HG03432 (cell line): ENCODE data around the gene C19orf67.

Experiments used
- ATAC-seq: cut with Tn5 transposase; IDR thresholded peaks from one replicate; pipeline ENCODE4 v1.9.1; 2021; ENCODE audit warnings: mild to moderate bottlenecking, moderate library complexity; ENCODE audit not compliant: unreplicated experiment

C19orf67 gene

DNA sequence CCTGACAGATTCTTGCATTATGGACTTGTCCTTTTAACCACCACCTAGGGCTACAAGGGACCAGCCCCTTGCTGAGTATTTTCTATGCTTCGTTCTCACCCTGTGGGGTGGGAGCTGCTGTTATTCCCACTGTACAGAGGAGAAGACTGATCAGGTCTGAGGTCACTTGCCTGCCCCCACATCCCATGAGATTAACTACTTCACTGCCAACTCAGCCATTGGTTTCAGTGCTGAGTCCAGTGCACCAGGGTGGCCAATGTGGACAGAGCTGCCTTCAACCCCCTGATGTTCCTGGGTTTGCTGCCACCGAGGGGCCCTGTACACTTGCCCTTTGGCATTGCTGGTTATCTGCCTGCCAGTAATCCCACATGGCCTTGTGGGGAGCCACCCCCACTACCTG is 25.1 kb upstream of the C19orf67 start:
- ATAC-seq: no peak

DNA sequence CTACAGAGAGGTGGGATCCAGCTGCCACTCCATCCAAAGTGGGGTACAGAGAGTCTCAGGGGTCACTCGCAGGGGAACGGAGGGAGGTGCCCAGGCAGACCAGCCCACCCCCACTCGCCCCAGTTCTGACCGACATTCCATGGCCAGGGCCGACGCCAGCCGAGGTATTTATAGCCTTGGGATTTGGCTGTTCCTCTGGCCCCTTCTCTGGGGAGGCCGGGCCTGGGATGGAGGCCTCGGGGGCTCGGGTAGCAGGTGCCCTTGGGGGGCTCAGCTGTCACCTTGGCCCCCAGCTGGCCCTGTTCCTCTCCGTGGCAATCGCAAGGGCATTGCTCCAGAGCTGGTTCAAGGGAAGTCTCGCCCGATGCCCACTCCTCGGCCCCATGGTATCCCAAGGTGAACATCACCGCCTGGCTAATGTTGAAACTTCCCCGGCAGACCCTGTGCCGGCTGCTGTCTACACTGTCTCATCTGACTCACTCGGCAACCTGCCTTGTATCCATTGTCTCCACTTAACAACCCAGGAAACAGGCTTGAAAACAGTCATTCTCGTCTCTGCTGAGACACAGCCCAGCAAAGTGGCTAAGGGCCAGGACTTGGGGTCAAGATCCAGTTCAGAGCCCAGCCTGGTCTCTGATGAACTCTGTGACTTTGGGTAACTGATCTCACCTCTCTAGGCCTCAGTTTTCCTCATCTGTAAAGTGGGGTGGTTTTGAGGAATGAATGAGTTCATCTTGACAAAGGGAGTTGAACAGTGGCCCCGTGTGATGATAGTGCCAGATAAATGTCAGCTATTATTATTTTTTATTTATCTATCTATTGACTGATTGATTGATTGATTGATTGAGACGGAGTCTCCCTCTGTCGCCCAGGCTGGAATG is 22.2 kb upstream of the C19orf67 start:
- ATAC-seq: no peak

GRCh38 chr19:14106840-14107239 is 21.3 kb upstream of the C19orf67 start:
- ATAC-seq: no peak

GRCh38 chr19:14105680-14106079 is 20.1 kb upstream of the C19orf67 start:
- no peak for ATAC-seq

- no peak for ATAC-seq
Observed at GRCh38 chr19:14103310-14103709, 17.7 kb upstream of the C19orf67 start.

DNA sequence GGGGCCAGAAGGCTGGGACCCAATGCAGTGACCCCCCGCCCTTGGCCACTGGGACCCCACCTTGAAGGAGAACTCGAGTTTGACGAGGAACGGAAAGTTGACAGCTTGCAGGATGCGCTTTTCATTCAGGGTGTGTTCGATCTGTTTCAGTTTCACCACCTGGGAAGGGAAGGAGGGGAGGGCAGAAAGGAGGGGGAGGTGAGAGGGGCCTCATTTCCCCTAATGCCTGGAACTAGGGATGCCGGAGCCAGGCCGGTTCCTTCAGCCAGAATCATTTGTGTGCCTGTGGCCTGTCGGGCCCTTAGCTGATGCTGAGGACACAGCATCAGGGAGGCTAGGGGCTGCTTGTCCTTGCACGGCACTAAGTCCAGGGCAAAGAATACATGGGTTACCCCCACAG is 17.2 kb upstream of the C19orf67 start:
- no peak for ATAC-seq

GRCh38 chr19:14102102-14102696 is 16.6 kb upstream of the C19orf67 start:
- no peak for ATAC-seq

- ATAC-seq: no peak
Observed at GRCh38 chr19:14101003-14101545, 15.5 kb upstream of the C19orf67 start.

- no peak for ATAC-seq
Observed at GRCh38 chr19:14097532-14098151, 12.1 kb upstream of the C19orf67 start.

- no peak for ATAC-seq
Observed at GRCh38 chr19:14096272-14096992, 10.8 kb upstream of the C19orf67 start.

GRCh38 chr19:14094854-14095253 is 9.3 kb upstream of the C19orf67 start:
- ATAC-seq: no peak

GRCh38 chr19:14093117-14093823 is 7.7 kb upstream of the C19orf67 start:
- no peak for ATAC-seq

GRCh38 chr19:14091813-14092462 is 6.4 kb upstream of the C19orf67 start:
- peak; percentile 9 for ATAC-seq

DNA sequence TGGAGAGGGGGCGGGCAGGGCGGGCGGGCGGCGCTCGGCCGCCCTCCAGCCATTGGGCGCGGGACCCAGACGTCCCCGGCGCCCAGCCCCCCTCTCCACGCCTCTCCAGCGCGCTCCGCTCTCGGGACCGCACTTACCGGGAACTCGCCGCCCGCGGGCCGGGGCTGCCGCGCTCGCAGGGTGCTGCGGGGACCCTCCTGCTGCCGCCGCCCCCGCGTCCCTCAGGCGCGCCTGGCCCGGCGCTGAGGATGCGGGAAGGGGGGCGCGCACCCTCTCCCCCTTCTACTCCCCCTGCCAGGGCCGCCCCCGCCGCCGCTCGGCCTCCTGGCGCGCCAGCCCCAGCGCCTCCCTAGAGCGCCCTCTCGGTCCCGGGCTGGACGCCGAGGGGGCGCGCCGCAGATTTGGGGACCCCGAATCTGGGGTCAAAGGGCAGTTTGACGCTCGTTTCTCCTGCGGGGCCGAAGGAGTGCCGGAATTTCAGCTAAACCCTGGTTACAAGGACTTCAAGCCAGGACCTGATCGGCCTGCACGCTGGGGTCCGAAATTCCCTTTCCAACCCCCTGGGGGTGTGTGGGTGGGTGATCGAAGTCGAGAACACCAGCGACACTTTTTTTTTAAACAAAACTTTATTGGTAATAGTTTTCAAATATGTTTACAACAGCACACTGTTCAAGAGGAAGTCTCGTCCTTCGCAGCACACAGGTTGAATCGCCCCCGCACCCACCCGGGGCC is 5.7 kb upstream of the C19orf67 start:
- peak; percentile 58 for ATAC-seq

- peak; percentile 45 for ATAC-seq
Observed at GRCh38 chr19:14090509-14091080, 5.0 kb upstream of the C19orf67 start, which contains the start of gene SAMD1. SAMD1 (minus strand) TSS chr19:14090751.

DNA sequence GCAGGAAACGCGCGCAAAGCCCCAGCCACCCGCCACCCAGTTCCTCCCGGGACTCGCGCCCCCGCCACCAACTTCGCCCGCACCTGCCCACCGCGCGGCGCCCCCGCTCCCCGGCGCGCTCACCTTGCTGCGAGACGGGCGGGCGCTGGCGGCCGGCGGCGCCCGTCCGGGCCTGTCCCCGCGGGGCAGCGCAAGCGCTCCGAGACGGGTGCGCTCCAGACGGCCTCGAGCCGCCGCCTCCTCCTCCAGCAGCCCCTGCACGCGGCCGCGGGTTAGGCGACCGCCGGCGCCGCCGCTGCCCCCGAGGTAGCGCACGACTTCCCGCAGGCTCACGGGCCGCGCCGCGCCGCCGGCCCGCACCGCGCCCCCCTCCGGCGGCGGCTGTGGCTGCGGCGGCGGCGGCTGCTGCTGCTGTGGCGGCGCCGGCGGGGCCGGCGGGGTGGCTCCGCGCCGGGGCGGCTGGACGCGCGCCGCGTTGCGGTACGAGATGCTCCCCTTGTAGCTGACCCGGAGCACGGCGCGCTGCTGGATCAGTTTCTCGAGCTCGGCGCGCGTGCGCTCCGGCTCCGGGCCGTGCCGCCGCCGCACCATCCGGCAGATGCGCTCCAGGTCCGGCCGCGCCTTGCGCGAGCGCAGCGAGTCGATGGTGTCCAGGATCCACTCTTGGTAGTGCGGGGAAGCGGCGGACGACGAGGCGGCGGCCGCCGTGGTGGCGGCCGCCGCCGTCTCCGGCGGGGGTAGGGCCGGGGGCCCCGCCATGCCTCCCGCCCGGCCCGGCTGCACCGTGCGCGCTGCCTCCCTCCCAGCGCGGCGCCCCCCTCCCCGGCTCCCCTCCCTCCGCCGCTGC is 4.3 kb upstream of the C19orf67 start:
- no peak for ATAC-seq

- no peak for ATAC-seq
Observed at GRCh38 chr19:14089412-14089661, 3.8 kb upstream of the C19orf67 start.
